GM19468 (cell line): Measurements from ENCODE around the gene APRT.
A peak's percentile ranks its signal among the peaks of the same experiment; 100 is the strongest.

Experiments
- ATAC-seq: cut with Tn5 transposase; IDR thresholded peaks from one replicate; pipeline ENCODE4 v1.9.1; 2021; ENCODE audit warnings: mild to moderate bottlenecking, moderate library complexity, moderate number of reproducible peaks; ENCODE audit not compliant: unreplicated experiment; ENCODE audit errors: extremely low read depth

APRT gene

GRCh38 chr16:88811769-88812512, at the start of gene APRT:
TSS of gene APRT (minus strand) at chr16:88811928. CDS start at chr16:88811899, 29 bp downstream.
- peak; percentile 50 for ATAC-seq

- ATAC-seq: no peak
Observed at GRCh38 chr16:88861359-88861758, 49.6 kb upstream of the APRT start.

GRCh38 chr16:88859381-88860091, 47.8 kb upstream of the APRT start:
- ATAC-seq: no peak

- ATAC-seq: no peak
Observed at GRCh38 chr16:88857728-88858339, 46.1 kb upstream of the APRT start.

GRCh38 chr16:88856828-88857727, 45.4 kb upstream of the APRT start, which contains the start of the genes GALNS and TRAPPC2L:
TSS of gene GALNS (minus strand) at chr16:88856947. CDS start at chr16:88856877, 70 bp downstream.
TSS of gene TRAPPC2L (plus strand) at chr16:88857127. CDS start at chr16:88857151, 24 bp downstream.
- peak; percentile 77 for ATAC-seq

- no peak for ATAC-seq
Observed at GRCh38 chr16:88856122-88856827, 44.5 kb upstream of the APRT start.

- no peak for ATAC-seq
Observed at GRCh38 chr16:88855736-88856121, 44.0 kb upstream of the APRT start.

GRCh38 chr16:88855176-88855575, 43.4 kb upstream of the APRT start:
- ATAC-seq: no peak

GRCh38 chr16:88854306-88855111, 42.8 kb upstream of the APRT start:
- no peak for ATAC-seq

- no peak for ATAC-seq
Observed at GRCh38 chr16:88853325-88853941, 41.7 kb upstream of the APRT start.

- no peak for ATAC-seq
Observed at GRCh38 chr16:88851616-88852015, 39.9 kb upstream of the APRT start.

- no peak for ATAC-seq
Observed at GRCh38 chr16:88850531-88851199, 38.9 kb upstream of the APRT start.

- ATAC-seq: no peak
Observed at GRCh38 chr16:88848557-88848956, 36.8 kb upstream of the APRT start.

- ATAC-seq: no peak
Observed at GRCh38 chr16:88847654-88848053, 35.9 kb upstream of the APRT start.

GRCh38 chr16:88846088-88846487, 34.4 kb upstream of the APRT start:
- ATAC-seq: no peak

GRCh38 chr16:88844419-88845036, 32.8 kb upstream of the APRT start:
- ATAC-seq: no peak

GRCh38 chr16:88843256-88843655, 31.5 kb upstream of the APRT start:
- no peak for ATAC-seq
